PFSK-1 (cell line): ENCODE measurements around the gene IQUB.

Experiments
- POLR2AphosphoS5 ChIP-seq: IDR thresholded peaks from 2 replicates; pipeline ENCODE4 v1.6.1; 2012; ENCODE audit warnings: low read depth, mild to moderate bottlenecking, control low read depth, low read length, moderate library complexity
- REST ChIP-seq, 2 experiments: IDR thresholded peaks; 2 replicates each; pipeline versions ENCODE4 v1.6.1 to v1.8.0; 2011 to 2012; ENCODE audit warnings: low read depth in 2 of 2, low read length in 2 of 2, control low read depth in 1 of 2, inconsistent platforms in 1 of 2, mild to moderate bottlenecking in 1 of 2, moderate library complexity in 1 of 2; ENCODE audit not compliant: insufficient read depth in 1 of 2
- TAF1 ChIP-seq: IDR thresholded peaks from 2 replicates; pipeline ENCODE4 v1.6.1; 2012; ENCODE audit warnings: low read length, control low read depth, borderline replicate concordance; ENCODE audit not compliant: insufficient read depth

GRCh38 chr7:123440101-123440548 lies 94.3 kb downstream of the IQUB start:
- no peak for TF ChIP-seq TAF1
- TF ChIP-seq POLR2AphosphoS5 = no peak
- TF ChIP-seq REST (IDR thresholded peaks at IDR 0.05; ENCODE audit: insufficient read depth in 1 of 2, low read depth in 2 of 2, low read length in 2 of 2) = no peak
